Measurements from ENCODE around the gene SLC4A4. TPM values are rescaled to one million over a fixed set of nuclear protein-coding genes. Genes with fewer than 3 reads are reported as not detected.

The SLC4A4 gene
- total and polyA plus RNA-seq, 8 donors = 84.1 to 400 (median 243) TPM

DNA sequence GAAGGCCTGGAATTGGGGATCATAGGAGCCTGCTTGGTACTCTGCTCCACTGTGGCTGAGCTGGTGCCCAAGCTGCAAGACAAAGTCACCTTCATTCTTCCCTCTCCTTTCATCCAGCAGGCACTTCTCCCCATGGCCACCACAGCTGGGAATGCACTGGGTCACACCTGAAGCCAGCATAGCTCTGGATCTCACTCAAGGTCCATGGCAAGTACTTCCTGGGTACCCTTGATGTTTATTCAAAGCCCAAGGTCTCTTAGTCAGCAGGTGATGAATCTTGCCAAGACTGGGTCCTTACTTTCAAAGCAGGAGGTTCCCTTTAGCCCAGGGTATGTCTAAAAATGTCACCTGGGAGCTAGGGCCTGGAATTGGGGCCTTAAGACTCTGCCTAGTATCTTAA lies 4.9 kb upstream of the SLC4A4 start:
- Histone ChIP-seq H3K27ac (peak overlapping the region in 1 of 4 donors; percentile 42), H3K27me3 (no peaks in the 10 kb centered on the region), H3K4me1 (peaks cover 0 to 4% (median 0%) of the 10 kb centered on the region in 3 donors), H3K36me3 (no peaks in the 10 kb centered on the region), H3K4me3 (no peak overlapping the region), H3K9me3 (no peaks in the 10 kb centered on the region)
- TF ChIP-seq, protein P1, sequence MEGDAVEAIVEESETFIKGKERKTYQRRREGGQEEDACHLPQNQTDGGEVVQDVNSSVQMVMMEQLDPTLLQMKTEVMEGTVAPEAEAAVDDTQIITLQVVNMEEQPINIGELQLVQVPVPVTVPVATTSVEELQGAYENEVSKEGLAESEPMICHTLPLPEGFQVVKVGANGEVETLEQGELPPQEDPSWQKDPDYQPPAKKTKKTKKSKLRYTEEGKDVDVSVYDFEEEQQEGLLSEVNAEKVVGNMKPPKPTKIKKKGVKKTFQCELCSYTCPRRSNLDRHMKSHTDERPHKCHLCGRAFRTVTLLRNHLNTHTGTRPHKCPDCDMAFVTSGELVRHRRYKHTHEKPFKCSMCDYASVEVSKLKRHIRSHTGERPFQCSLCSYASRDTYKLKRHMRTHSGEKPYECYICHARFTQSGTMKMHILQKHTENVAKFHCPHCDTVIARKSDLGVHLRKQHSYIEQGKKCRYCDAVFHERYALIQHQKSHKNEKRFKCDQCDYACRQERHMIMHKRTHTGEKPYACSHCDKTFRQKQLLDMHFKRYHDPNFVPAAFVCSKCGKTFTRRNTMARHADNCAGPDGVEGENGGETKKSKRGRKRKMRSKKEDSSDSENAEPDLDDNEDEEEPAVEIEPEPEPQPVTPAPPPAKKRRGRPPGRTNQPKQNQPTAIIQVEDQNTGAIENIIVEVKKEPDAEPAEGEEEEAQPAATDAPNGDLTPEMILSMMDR (IDR thresholded peaks at IDR 0.05) = no peak
- ATAC-seq (peak; percentile 70 to 85 (median 78)), DNase-seq (peak in 5 of 6 donors; percentile 15 to 69 (median 32)), FAIRE-seq (no peak)
- intact Hi-C loops (cut with DNase I) = no loop called here

DNA sequence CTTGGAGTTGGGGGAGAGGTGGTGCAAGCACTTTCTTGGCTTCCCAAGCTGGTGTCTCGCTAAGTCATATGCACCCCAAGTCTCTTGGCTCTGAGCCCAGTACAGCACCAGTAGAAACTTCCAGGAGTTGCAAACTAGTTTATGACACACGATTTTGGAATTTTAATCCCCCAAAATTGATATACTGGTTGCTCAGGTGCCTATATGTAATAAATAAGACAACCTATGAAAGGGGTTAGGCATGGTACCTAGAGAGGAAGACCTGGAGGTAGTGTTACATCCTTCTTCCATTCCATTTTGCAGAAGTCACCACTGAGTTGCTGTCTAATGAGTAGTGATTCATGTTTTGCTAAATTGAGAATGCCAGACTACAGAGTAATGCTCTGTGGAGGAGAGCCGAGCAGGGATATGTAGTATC lies 4.3 kb upstream of the SLC4A4 start:
- Histone ChIP-seq H3K9me3 (no peaks in the 10 kb centered on the region), H3K27ac (no peak overlapping the region), H3K4me1 (peaks cover 0 to 4% (median 0%) of the 10 kb centered on the region in 3 donors), H3K4me3 (no peak overlapping the region), H3K36me3 (no peaks in the 10 kb centered on the region), H3K27me3 (no peaks in the 10 kb centered on the region)
- TF ChIP-seq, protein P1 (IDR thresholded peaks at IDR 0.05) = no peak
- peak in 3 of 4 donors; percentile 3 to 9 (median 3) for ATAC-seq
- WGBS, 2 donors = 63 to 66% methylated on average over 3 of the region's 3 CpGs
- peak in 1 of 6 donors; percentile 21 for DNase-seq
- FAIRE-seq = no peak
- intact Hi-C loops (cut with DNase I) = no loop called here

DNA sequence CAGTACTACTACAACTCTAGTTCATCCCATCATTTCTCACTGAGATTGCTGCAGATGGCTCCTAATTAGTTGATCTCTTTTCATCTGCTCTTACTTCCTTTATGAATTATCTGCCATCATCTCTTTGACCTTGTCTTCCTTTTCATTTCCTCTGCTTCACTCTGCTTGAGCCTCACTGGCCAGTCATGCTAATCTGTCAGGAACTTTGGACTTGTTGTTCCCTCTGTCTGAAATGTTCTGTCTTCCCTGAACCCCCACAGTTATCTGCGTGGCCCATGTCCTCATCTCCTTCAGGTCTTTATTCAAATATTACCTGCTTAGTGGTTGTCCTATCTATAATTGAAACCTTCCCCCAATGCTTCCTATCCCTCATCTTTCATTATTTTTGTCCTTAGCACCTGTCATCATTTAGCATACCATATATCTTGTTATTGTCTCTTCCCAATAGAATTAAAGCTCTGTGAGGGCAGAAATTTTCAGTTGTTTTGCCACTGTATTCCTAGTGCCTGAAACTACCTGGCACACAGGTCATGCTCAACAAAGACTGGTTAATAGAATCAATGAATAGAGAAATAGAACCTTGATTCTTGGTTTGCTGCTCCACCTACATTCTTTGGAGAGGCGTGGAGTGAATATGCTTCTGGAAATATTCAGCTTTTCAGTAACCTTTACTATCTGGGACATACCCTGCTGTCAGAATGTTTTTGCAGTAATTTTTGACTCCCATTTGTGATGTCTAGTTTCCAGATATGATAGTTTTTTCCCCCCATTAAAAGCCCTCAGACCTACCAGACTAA lies 5.0 kb downstream of the SLC4A4 start:
- DNase-seq (no peak), FAIRE-seq (no peak), ATAC-seq (no peak)
- intact Hi-C loops (cut with DNase I) = no loop called here
- peaks cover 0 to 5% (median 0%) of the 10 kb centered on the region in 3 donors for H3K4me1 ChIP-seq
- H3K27me3 ChIP-seq = no peaks in the 10 kb centered on the region
- 67 to 74% methylated on average over 2 of the region's 2 CpGs for WGBS, 2 donors
- no peaks in the 10 kb centered on the region for H3K9me3 ChIP-seq
- peaks cover 0 to 5% (median 0%) of the 10 kb centered on the region in 3 donors for H3K36me3 ChIP-seq
- H3K4me3 ChIP-seq = no peak overlapping the region
- TF ChIP-seq, protein P1 (IDR thresholded peaks at IDR 0.05) = no peak
- H3K27ac ChIP-seq = no peak overlapping the region

DNA sequence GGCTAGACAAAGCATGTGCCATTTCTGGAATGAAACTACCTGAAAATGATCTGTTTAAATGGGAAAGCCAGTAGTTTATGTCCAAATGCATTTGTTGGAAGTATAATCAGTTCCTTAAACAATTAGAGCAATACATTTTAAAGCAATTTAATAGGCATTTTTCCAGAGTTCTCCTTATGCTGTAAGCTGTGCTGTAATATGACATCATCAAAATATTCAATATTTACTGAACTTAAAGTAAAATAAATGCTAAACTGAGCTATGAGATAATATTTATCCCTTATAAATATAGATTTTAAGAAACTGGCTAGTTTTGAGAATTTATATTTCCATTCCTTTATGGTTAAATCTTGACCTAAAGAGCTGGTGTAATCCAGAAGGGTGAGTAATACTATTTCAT lies 7.9 kb downstream of the SLC4A4 start:
- no peak overlapping the region for H3K4me3 ChIP-seq
- TF ChIP-seq, protein P1 (IDR thresholded peaks at IDR 0.05) = no peak
- ATAC-seq (no peak), DNase-seq (no peak), FAIRE-seq (peak; percentile 32)
- intact Hi-C loops (cut with DNase I) = no loop called here
- no peaks in the 10 kb centered on the region for H3K9me3 ChIP-seq
- H3K27ac ChIP-seq = no peak overlapping the region
- no peaks in the 10 kb centered on the region for H3K27me3 ChIP-seq
- H3K4me1 ChIP-seq = peaks cover 0 to 5% (median 0%) of the 10 kb centered on the region in 3 donors
- no peaks in the 10 kb centered on the region for H3K36me3 ChIP-seq

DNA sequence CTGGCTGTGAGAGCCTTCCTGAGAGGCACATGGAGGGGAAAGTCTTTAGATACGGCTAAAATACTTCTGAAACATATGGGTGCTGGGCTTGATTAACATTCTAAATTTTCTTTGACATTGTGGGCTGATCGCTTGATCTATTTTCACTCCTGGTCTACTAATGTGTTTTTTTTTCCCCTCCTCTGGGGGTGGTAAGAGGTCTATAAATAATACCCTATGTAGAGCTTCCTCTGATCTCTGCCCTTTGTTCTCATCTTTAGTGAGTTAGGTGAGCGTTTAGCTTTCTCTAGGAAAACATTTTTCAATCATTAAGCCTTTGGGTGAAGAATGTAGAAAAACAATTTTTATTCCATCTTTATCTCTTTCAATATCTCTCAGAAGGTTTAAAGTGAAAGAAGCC lies 9.8 kb downstream of the SLC4A4 start:
- Histone ChIP-seq H3K36me3 (peaks cover 0 to 9% (median 0%) of the 10 kb centered on the region in 3 donors), H3K27ac (no peak overlapping the region), H3K4me3 (no peak overlapping the region), H3K4me1 (peaks cover 0 to 5% (median 0%) of the 10 kb centered on the region in 3 donors), H3K27me3 (no peaks in the 10 kb centered on the region), H3K9me3 (no peaks in the 10 kb centered on the region)
- FAIRE-seq = no peak
- WGBS, 2 donors = 72 to 74% methylated on average over 3 of the region's 3 CpGs
- no peak for ATAC-seq
- intact Hi-C loops (cut with DNase I) = no loop called here
- TF ChIP-seq, protein P1 (IDR thresholded peaks at IDR 0.05) = no peak
- DNase-seq = no peak
